Measurements from ENCODE around the gene KBTBD8. TPM values are rescaled to one million over a fixed set of nuclear protein-coding genes. Genes with fewer than 3 reads are reported as not detected.

The KBTBD8 gene
- total RNA-seq, 2 donors from 2014 or later: 0.54 to 1.1 TPM

- Histone ChIP-seq H3K4me3 (no peak overlapping the region), H3K9me3 (no peaks in the 10 kb centered on the region), H3K27me3 (replicated peaks; ENCODE audit: insufficient read depth) (no peaks in the 10 kb centered on the region), H3K36me3 (no peaks in the 10 kb centered on the region), H3K27ac (no peak overlapping the region), H3K4me1 (ENCODE audit: control insufficient read depth in 1 of 2, low read depth in 2 of 2) (no peaks in the 10 kb centered on the region)
- no peak for DNase-seq (ENCODE audit: low spot score)
- no peak for ATAC-seq (ENCODE audit: insufficient number of reproducible peaks, low FRiP score, low read depth)
- TF ChIP-seq CTCF (IDR thresholded peaks at IDR 0.05): no peak
Observed at GRCh38 chr3:67033079-67033478, 35.0 kb downstream of the KBTBD8 start.

DNA sequence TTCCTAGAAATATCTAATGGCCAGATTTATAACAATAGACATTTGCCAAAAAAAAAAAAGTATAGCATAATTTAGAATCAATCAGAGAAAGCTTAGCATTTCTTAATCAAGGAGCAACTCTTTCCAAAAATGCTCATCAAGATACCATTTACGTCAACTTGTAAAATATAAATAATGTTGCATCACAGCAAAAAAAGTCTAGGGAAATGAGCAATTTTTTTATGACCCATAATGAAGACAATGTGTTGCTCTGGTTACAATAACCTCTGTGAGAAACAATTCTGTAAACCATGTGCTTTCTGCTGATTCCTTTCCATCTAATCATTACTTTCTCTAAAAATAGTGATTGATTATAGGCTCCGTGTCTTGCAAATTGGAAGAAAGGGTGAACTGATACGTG lies 36.3 kb downstream of the KBTBD8 start:
- DNase-seq (ENCODE audit: low spot score) (no peak), ATAC-seq (ENCODE audit: insufficient number of reproducible peaks, low FRiP score, low read depth) (no peak)
- Histone ChIP-seq H3K4me1 (ENCODE audit: control insufficient read depth in 1 of 2, low read depth in 2 of 2) (no peaks in the 10 kb centered on the region), H3K36me3 (no peaks in the 10 kb centered on the region), H3K27me3 (replicated peaks; ENCODE audit: insufficient read depth) (no peaks in the 10 kb centered on the region), H3K27ac (no peak overlapping the region), H3K9me3 (no peaks in the 10 kb centered on the region), H3K4me3 (no peak overlapping the region)
- no peak for TF ChIP-seq CTCF (IDR thresholded peaks at IDR 0.05)

- DNase-seq (ENCODE audit: low spot score) (no peak), ATAC-seq (ENCODE audit: insufficient number of reproducible peaks, low FRiP score, low read depth) (no peak)
- H3K9me3 ChIP-seq: no peaks in the 10 kb centered on the region
- H3K27ac ChIP-seq: no peak overlapping the region
- H3K36me3 ChIP-seq: no peaks in the 10 kb centered on the region
- no peak for TF ChIP-seq CTCF (IDR thresholded peaks at IDR 0.05)
- H3K4me1 ChIP-seq (ENCODE audit: control insufficient read depth in 1 of 2, low read depth in 2 of 2): no peaks in the 10 kb centered on the region
- H3K4me3 ChIP-seq: no peak overlapping the region
- no peaks in the 10 kb centered on the region for H3K27me3 ChIP-seq (replicated peaks; ENCODE audit: insufficient read depth)
Observed at GRCh38 chr3:67037615-67038014, 39.5 kb downstream of the KBTBD8 start.

DNA sequence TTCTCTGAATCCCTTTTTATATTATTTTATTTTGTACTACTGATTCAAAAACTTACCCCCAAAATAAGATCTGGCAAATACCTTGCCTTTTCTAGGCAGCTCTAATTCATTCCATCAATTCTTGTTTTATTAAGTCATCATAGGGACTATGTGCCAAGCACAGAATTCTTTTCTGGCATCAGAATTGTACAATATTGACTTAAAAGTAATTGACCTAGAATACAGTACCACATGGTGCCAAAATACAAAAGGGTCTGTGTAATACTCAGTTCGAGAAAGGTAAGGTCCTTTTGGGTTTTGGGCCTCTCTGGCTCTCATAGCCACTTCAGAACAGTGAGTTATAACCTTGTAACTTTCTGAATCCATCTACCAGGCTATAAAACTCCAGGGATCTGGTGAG lies 46.2 kb downstream of the KBTBD8 start:
- no peak for ATAC-seq (ENCODE audit: insufficient number of reproducible peaks, low FRiP score, low read depth)
- TF ChIP-seq CTCF (IDR thresholded peaks at IDR 0.05): no peak
- Histone ChIP-seq H3K4me1 (ENCODE audit: control insufficient read depth in 1 of 2, low read depth in 2 of 2) (peaks cover 6 to 8% of the 10 kb centered on the region in 2 donors), H3K27me3 (replicated peaks; ENCODE audit: insufficient read depth) (no peaks in the 10 kb centered on the region), H3K36me3 (no peaks in the 10 kb centered on the region), H3K9me3 (no peaks in the 10 kb centered on the region), H3K27ac (no peak overlapping the region), H3K4me3 (no peak overlapping the region)
- DNase-seq (ENCODE audit: low spot score): no peak

GRCh38 chr3:67044955-67045354 lies 46.8 kb downstream of the KBTBD8 start:
- Histone ChIP-seq H3K27me3 (replicated peaks; ENCODE audit: insufficient read depth) (no peaks in the 10 kb centered on the region), H3K27ac (no peak overlapping the region), H3K36me3 (no peaks in the 10 kb centered on the region), H3K4me3 (no peak overlapping the region), H3K4me1 (ENCODE audit: control insufficient read depth in 1 of 2, low read depth in 2 of 2) (peaks cover 6 to 8% of the 10 kb centered on the region in 2 donors), H3K9me3 (no peaks in the 10 kb centered on the region)
- TF ChIP-seq CTCF (IDR thresholded peaks at IDR 0.05): no peak
- ATAC-seq (ENCODE audit: insufficient number of reproducible peaks, low FRiP score, low read depth) (no peak), DNase-seq (ENCODE audit: low spot score) (no peak)
